HS-5 (cell line): ENCODE measurements around the gene UBE2I.
"Not testable (repeated sequence)": the region's sequence is repeated elsewhere in the genome, so short reads cannot be mapped to it uniquely, and the experiment has no call there.

Source experiments
- DNase-seq: peaks from one replicate; pipeline ENCODE4 v3.0.0-alpha.2; 2012; ENCODE audit warnings: low read depth

Gene UBE2I

GRCh38 chr16:1277617-1278282 lies 31.7 kb upstream of the UBE2I start:
- no peak for DNase-seq

- no peak for DNase-seq
These were observed 31.0 kb upstream of the UBE2I start for GRCh38 chr16:1278477-1278876.

DNA sequence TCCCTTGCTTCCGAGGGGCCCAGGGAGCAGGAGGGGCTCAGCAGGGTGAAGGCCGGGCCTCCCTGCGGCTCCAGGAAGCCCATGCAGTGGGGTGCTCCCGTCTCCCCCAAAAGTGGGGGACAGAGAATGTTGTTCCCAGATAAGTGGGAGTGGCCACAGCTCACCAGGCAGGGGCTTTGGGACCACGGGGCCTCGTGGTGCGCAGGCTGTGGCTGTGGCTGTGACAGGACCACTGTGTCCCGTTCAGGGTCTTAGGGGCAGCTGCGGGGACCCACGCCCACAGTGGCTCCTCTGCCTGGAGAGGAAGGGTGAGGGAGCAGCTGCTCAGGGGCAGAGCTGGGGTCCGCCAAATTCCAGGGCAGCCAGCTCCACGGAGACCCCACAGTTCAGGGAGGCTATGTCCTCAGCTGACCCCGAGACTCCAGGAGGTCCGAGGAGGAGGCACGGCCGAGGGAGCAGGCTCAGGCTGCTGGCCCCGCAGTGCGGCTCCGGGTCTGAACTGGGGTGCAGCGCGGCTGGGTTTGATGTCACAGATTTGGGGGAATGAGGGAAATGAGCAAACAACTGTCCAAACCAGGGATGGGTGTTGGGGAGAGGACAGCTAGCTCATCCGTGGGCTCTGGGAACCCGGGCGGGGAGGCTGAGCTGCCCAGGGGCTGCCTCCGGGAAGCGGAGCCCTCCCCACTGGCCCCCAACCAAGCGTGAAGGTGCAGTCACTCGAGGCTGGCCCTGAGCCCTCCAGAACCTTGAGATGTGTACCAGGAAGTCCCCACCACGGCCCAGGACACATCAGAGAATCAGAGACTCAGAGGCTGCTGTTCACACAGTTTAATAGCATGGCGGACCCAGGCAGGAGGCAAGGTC lies 30.1 kb upstream of the UBE2I start:
- no peak for DNase-seq

- DNase-seq: no peak
These were observed 29.4 kb upstream of the UBE2I start for GRCh38 chr16:1279945-1280589.

DNA sequence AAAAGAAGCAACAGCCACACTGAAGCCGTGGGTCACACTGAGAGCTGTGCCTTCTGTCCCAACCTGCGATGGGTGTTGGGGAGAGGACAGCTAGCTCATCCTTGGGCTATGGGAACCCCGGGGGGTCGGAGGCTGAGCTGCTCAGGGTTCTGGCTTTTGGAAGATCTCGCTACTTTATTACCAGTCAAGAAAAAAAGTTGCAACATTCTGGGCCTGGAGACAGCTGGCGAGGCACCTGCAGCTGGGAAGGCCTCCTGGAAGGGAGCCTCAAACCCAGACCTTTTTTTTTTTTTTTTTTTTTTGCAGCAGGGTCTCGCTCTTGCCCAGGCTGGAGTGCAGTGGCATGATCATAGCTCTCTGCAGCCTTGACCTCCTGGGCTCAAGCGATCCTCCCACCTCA lies 28.7 kb upstream of the UBE2I start:
- no peak for DNase-seq

DNA sequence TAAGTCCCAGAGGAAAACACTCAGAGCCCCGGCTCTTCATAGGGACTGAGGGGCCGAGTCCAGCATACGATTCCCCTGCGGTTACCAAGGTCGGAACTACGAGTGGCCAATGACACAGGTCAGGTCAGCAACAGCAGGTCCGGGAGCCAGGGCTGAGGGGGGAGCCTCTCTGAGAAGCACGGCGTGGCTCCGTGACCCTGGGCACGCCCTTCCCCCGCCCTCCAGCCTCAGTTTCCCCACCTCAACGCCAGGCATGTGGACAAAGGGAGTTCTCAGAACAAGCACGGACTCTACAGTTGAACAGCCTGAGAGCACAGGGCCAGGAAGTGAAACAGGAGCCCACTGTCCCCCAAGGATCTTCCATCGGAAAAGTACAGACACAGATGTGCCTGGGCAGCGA lies 27.9 kb upstream of the UBE2I start:
- DNase-seq: no peak

GRCh38 chr16:1282324-1282973 lies 27.0 kb upstream of the UBE2I start:
- no peak for DNase-seq

- DNase-seq: no peak
These were observed 26.1 kb upstream of the UBE2I start for GRCh38 chr16:1283296-1283695.

DNA sequence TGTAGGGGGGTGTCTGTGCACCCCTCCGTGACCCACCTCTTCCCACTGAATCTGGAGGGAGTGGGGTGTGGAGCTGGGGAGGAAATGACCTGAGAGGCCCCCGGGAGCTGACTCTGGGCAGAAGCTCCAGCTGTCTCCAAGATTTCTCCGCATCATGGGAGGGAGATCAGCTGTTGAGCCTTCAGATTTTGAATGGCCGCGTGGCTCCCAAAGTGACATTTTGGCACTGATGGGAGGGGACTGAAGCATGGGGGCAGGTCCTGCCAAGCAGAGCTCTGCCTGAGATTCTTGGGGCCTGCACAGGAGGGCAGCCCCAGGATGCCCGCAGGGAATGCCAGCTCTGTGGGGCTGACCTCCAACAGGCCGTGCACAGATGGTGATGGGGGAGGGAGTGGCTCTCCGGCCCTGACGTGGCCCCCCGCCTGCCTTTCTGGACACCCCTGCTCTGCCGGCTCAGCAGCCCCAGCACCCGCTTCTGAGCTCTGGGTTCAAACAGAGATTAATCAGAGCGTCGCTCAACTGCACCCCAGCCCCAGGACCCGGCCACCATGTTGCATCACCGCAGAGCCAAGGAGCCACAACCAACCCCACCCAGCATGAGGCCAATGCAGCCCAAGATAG lies 25.3 kb upstream of the UBE2I start:
- no peak for DNase-seq

DNA sequence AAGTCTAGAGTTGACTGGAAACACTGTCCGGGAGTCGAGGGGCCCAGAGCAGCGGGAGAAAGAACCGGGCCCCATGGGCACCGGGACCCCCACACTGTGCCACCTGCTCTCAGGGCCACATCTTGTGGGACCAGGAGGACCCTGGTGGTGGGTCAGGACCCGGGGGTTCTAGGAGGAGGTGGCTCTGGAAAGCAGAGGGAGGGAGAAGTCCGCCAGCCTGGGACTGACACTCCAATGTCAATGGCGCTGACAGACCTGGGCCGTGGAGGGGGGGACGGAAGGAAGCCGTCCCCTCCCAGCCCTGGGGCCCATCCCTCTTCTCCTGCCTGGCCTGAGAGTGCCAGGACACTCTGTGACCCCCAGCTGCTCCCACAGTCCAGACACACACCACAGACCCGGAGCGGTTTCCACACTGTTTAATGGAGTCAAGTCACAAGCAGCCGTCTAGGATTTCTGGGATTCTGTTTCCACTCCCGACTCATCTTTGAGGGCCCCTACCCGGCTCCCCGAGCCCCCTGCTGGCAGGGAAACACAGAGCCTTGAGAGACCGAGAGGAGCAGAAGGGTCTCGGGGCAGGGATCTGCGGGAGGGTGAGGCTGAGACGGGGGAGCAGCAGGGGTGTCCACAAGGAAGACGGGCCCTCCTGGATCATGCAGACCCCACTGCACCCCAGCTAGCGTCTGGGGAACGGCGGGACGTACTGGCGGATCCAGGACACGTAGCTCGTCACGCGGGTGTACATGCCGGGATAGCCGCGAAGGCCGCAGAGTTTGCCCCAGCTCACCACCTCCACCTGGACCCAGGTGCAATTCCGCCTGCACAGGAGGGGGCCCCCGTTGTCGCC lies 23.5 kb upstream of the UBE2I start:
- DNase-seq: no peak

DNA sequence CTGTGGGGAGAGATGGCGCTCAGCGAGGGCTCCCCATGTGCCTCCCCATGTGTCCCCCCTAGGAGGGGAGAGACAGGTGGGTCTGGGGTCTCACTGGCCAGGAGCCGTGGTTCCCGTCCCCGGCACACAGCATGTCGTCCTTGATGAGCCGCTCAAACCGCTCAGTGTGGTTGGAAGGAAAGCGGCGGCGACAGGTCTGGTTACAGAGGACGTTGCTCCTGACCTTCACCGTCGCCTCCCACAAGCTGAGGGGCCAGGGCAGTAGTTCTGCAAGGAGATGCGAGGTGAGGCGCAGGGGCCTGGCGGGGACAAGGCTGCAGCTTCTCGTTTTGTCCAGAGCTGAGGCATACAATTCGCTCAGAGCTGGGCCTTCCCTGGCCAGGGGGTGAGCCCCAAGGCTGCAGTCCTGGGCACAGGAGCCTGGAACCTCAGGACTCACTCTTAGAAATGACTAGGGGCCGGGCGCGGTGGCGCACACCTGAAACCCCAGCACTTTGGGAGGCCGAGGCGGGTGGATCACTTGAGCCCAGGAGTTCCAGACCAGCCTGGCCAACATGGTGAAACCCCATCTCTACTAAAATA lies 22.8 kb upstream of the UBE2I start:
- DNase-seq: no peak

GRCh38 chr16:1287982-1288670 lies 21.3 kb upstream of the UBE2I start:
- DNase-seq: no peak

DNA sequence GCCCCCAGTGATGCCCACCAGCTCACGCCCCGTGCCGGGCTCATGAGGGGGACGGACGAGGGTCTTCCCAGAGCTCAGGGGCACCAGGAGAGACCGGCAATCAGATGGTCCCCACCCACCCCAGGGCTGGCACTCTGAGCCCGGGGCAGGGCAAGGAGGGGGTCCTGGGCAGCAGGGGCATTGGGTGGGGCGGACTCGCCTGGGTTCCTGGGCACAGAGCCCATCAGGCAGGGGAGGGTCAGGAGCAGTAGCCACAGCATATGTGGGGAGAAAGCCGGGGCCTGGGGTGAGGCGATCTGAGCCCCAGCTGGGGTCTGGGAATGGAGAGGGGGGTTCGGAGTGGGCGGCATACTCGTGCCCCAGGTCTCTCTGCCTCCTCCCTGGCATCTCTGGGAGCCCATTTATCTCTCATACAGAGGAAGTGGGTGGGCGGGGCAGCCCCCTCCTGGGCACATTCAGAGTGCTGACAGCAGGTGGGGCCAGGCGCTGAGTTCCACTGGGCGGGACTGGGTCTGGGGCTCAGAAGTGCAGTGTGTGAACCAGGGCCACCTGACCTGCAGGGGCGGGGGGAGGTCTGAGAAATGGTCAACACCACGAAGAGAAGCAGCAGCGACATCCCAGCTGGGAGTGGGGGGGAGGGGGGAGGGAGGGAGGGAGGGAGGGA lies 20.5 kb upstream of the UBE2I start:
- no peak for DNase-seq

GRCh38 chr16:1289477-1289866 lies 20.0 kb upstream of the UBE2I start:
- no peak for DNase-seq

GRCh38 chr16:1290063-1290501 lies 19.4 kb upstream of the UBE2I start:
- no peak for DNase-seq

GRCh38 chr16:1290860-1291575 lies 18.4 kb upstream of the UBE2I start:
- DNase-seq: no peak

GRCh38 chr16:1291576-1291974 lies 17.9 kb upstream of the UBE2I start:
- no peak for DNase-seq

DNA sequence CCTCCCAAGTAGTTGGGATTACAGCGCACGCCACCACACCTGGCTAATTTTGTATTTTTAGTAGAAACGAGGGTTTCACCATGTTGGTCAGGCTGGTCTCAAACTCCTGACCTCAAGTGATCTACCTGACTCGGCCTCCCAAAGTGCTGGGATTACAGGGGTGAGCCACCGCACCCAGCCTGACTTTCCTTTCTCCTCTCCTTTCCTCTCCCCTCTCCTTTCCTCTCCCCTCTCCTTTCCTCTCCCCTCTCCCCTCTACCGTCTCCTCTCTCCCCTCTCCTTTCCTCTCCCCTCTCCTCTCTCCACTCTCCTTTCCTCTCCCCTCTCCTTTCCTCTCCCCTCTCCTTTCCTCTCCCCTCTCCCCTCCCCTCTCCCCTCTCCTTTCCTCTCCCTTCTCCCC lies 17.2 kb upstream of the UBE2I start:
- DNase-seq: not testable (repeated sequence)

GRCh38 chr16:1292808-1293207 lies 16.6 kb upstream of the UBE2I start:
- not testable (repeated sequence) for DNase-seq
